Lower leg skin (tissue), 4 donors: ENCODE data around the gene ENTPD7. TPM values are rescaled to one million over a fixed set of nuclear protein-coding genes. Genes with fewer than 3 reads are reported as not detected.
A peak's percentile ranks its signal among the peaks of the same experiment; 100 is the strongest.
"Not testable (repeated sequence)": the region's sequence is repeated elsewhere in the genome, so short reads cannot be mapped to it uniquely, and the experiment has no call there.

ENCODE experiments used
- DNase-seq, 2 donors: peaks; one replicate each; pipeline ENCODE4 v3.0.0-alpha.2; 2019; ENCODE audit warnings: low spot score in 2 of 2
- H3K4me3 ChIP-seq: fragments of 200-600 bp; sonication (generic); 2 replicates; pipeline ENCODE4 v1.5.1; 2017; ENCODE audit warnings: mild to moderate bottlenecking, low read depth; ENCODE audit not compliant: poor library complexity, severe bottlenecking
- CTCF ChIP-seq, 3 donors: fragments of 450-650 bp; IDR thresholded peaks; one replicate each; pipeline ENCODE4 v1.5.1; 2016; ENCODE audit warnings: antibody characterized with exemption in 3 of 3, mild to moderate bottlenecking in 3 of 3, moderate library complexity in 2 of 3
- POLR2A ChIP-seq, 2 donors: fragments of 450-650 bp; IDR thresholded peaks; one replicate each; pipeline ENCODE4 v1.6.1; 2016 to 2017; ENCODE audit warnings: antibody characterized with exemption in 2 of 2, mild to moderate bottlenecking in 1 of 2, moderate library complexity in 1 of 2
- WGBS, 2 donors: methylation state at CpG; one replicate each; pipeline ENCODE4 v1.1.5; 2018; 5-methylcytosine and 5-hydroxymethylcytosine counted together
- intact Hi-C: fragments of 100-400 bp; cut with DNase I; formaldehyde crosslinking; loops from one replicate; pipeline ENCODE4 v1.15.0; 2023; ENCODE audit warnings: low total_unique reads
- total RNA-seq, 4 donors: library from RNA; depleted of rRNA; stranded (reverse); fragments of >200 nt; gene quantifications; one replicate each; pipeline ENCODE4 v1.1.0, GENCODE V29; 2016

ENTPD7 gene
- total RNA-seq, 4 donors from 2014 or later = 5.6 to 8.8 (median 8.1) TPM

GRCh38 chr10:99730026-99730425 lies 70.7 kb downstream of the ENTPD7 start:
- no peak for TF ChIP-seq CTCF (IDR thresholded peaks at IDR 0.05)
- TF ChIP-seq POLR2A (IDR thresholded peaks at IDR 0.05) = no peak
- no peak overlapping the region for H3K4me3 ChIP-seq
- DNase-seq = no peak
- intact Hi-C loops = no loop called here
- WGBS, 2 donors = 92% methylated on average over 1 of the region's 1 CpG

- intact Hi-C loops = no loop called here
- WGBS, 2 donors = 8% methylated on average over 16 of the region's 16 CpGs
- DNase-seq = no peak
- H3K4me3 ChIP-seq = peak overlapping the region; percentile 81
- TF ChIP-seq CTCF (IDR thresholded peaks at IDR 0.05) = no peak
- TF ChIP-seq POLR2A (IDR thresholded peaks at IDR 0.05) = no peak
Measured at GRCh38 chr10:99731306-99732032, 72.2 kb downstream of the ENTPD7 start.

GRCh38 chr10:99732033-99732842 lies 72.9 kb downstream of the ENTPD7 start, which contains the start of the genes COX15 and CUTC:
Gene COX15 (minus strand): TSS chr10:99732127. CDS start chr10:99732049, 78 bp downstream.
Gene CUTC (plus strand): TSS chr10:99732234. CDS start chr10:99732349, 115 bp downstream.
- TF ChIP-seq CTCF (IDR thresholded peaks at IDR 0.05) (no peak), POLR2A (IDR thresholded peaks at IDR 0.05) (peak in 1 of 2 donors; percentile 36)
- DNase-seq = peak; percentile 96 to 100
- 0 to 1% methylated on average over 64 to 66 of the region's 73 CpGs for WGBS, 2 donors
- peak within 1 kb of the TSS; percentile 81 for H3K4me3 ChIP-seq
- intact Hi-C loops = no loop called here

GRCh38 chr10:99733366-99733765 lies 74.1 kb downstream of the ENTPD7 start:
- no peak for DNase-seq
- H3K4me3 ChIP-seq = no peak overlapping the region
- intact Hi-C loops = no loop called here
- 77 to 79% methylated on average over 8 of the region's 8 CpGs for WGBS, 2 donors
- no peak for TF ChIP-seq POLR2A (IDR thresholded peaks at IDR 0.05)
- no peak for TF ChIP-seq CTCF (IDR thresholded peaks at IDR 0.05)

- H3K4me3 ChIP-seq, intact Hi-C loops, DNase-seq: not testable (repeated sequence)
- WGBS, 2 donors = 95 to 99% methylated on average over 10 of the region's 10 CpGs
Measured at GRCh38 chr10:99734111-99734510, 74.8 kb downstream of the ENTPD7 start.

- TF ChIP-seq CTCF (IDR thresholded peaks at IDR 0.05) (no peak), POLR2A (IDR thresholded peaks at IDR 0.05) (no peak)
- intact Hi-C loops = no loop called here
Measured at GRCh38 chr10:99740260-99740659, 81.0 kb downstream of the ENTPD7 start.

More at GRCh38 chr10:99740260-99740659, 81.0 kb downstream of the ENTPD7 start:
- 94 to 99% methylated on average over 2 of the region's 2 CpGs for WGBS, 2 donors
- H3K4me3 ChIP-seq = no peak overlapping the region
- no peak for DNase-seq
